Endothelial cell of umbilical vein (primary cell): ENCODE data around the gene TCEANC.

Experiments
- CTCF ChIP-seq, 2 donors: IDR thresholded peaks; 1 replicate in 1 of 2; 2 replicates in 1 of 2; pipeline ENCODE4 v1.5.1; 2011; ENCODE audit warnings: low read length in 2 of 2, mild to moderate bottlenecking in 2 of 2, moderate library complexity in 2 of 2, control low read depth in 1 of 2, inconsistent platforms in 1 of 2, low read depth in 1 of 2; ENCODE audit not compliant: insufficient read depth in 1 of 2; ENCODE audit errors: extremely low read depth in 1 of 2
- EZH2 ChIP-seq: IDR thresholded peaks from 2 replicates; pipeline ENCODE4 v1.6.1; 2012; ENCODE audit warnings: borderline replicate concordance, low read depth, mild to moderate bottlenecking, moderate library complexity, low read length, inconsistent platforms; ENCODE audit not compliant: severe bottlenecking
- GATA2 ChIP-seq: IDR thresholded peaks from 2 replicates; pipeline ENCODE4 v1.7.0; 2011; ENCODE audit warnings: low read depth, mild to moderate bottlenecking, moderate library complexity, mixed read lengths, low read length; ENCODE audit not compliant: insufficient read length, insufficient read depth
- JUN ChIP-seq: IDR thresholded peaks from 2 replicates; pipeline ENCODE4 v1.6.1; 2011; ENCODE audit warnings: borderline replicate concordance, low read depth; ENCODE audit not compliant: insufficient read length, insufficient read depth
- MAX ChIP-seq: IDR thresholded peaks from 2 replicates; pipeline ENCODE4 v1.6.1; 2011; ENCODE audit not compliant: insufficient read depth, insufficient read length
- MYC ChIP-seq: IDR thresholded peaks from one replicate; pipeline ENCODE4 v1.6.1; 2011; ENCODE audit warnings: mild to moderate bottlenecking, low read depth, low read length
- POLR2A ChIP-seq: IDR thresholded peaks from 2 replicates; pipeline ENCODE4 v1.6.1; 2012; ENCODE audit warnings: low read depth, mild to moderate bottlenecking, control low read depth, low read length
- POLR2AphosphoS5 ChIP-seq: IDR thresholded peaks from 2 replicates; pipeline ENCODE4 v1.6.1; 2012; ENCODE audit warnings: low read depth, mild to moderate bottlenecking, control low read depth, low read length, moderate library complexity; ENCODE audit not compliant: insufficient read depth

GRCh38 chrX:13687203-13687602 lies 34.3 kb downstream of the TCEANC start:
- TF ChIP-seq POLR2A (no peak), CTCF (IDR thresholded peaks at IDR 0.05; ENCODE audit: extremely low read depth in 1 of 2, insufficient read depth in 1 of 2, low read depth in 1 of 2, low read length in 2 of 2) (no peak), MYC (no peak), GATA2 (no peak), POLR2AphosphoS5 (no peak), JUN (no peak), EZH2 (no peak), MAX (no peak)
